Cardiac septum (tissue), 1 donor: ENCODE measurements around the gene SLC35C1. TPM values are rescaled to one million over a fixed set of nuclear protein-coding genes. Genes with fewer than 3 reads are reported as not detected.
A peak's percentile ranks its signal among the peaks of the same experiment; 100 is the strongest.

ENCODE experiments used
- DNase-seq: peaks from one replicate; pipeline ENCODE4 v3.0.0-alpha.2; 2020; ENCODE audit warnings: low spot score
- intact Hi-C: fragments of 100-400 bp; cut with DNase I; formaldehyde crosslinking; loops from one replicate; pipeline ENCODE4 v1.14.0; 2022
- total RNA-seq: library from RNA; stranded (reverse); fragmentation: NEBNext Ultra II Directional; extraction: Animal tissue kit (Norgen Biotek cat#: 25700); gene quantifications from one replicate; pipeline ENCODE4 v1.2.1, GENCODE V29; 2021
- donor health status: DM: no; HTN: no; CAD: no.

The SLC35C1 gene
- total RNA-seq, 1 donor from 2014 or later, result 7.5 TPM

GRCh38 chr11:45856044-45856468 is 51.1 kb downstream of the SLC35C1 start:
- intact Hi-C loops, result no loop called here
- DNase-seq, result no peak

GRCh38 chr11:45857961-45858474 is 53.1 kb downstream of the SLC35C1 start:
- intact Hi-C loops, result no loop called here

GRCh38 chr11:45858751-45859398 is 53.9 kb downstream of the SLC35C1 start:
- intact Hi-C loops, result no loop called here
- no peak for DNase-seq

More at GRCh38 chr11:45857961-45858474, 53.1 kb downstream of the SLC35C1 start:
- no peak for DNase-seq

- intact Hi-C loops, result no loop called here
These were observed 54.8 kb downstream of the SLC35C1 start for GRCh38 chr11:45859661-45860140.

GRCh38 chr11:45860348-45860747 is 55.4 kb downstream of the SLC35C1 start:
- intact Hi-C loops, result no loop called here

More at GRCh38 chr11:45859661-45860140, 54.8 kb downstream of the SLC35C1 start:
- peak; percentile 94 for DNase-seq

GRCh38 chr11:45860764-45861510 is 56.0 kb downstream of the SLC35C1 start:
- DNase-seq, result no peak
- intact Hi-C loops, result no loop called here

More at GRCh38 chr11:45860348-45860747, 55.4 kb downstream of the SLC35C1 start:
- no peak for DNase-seq

Other genes starting within 250 kb of the SLC35C1 start
- gene CHST1, start 139.5 kb upstream of the SLC35C1 start, total RNA-seq, result 2.6 TPM
- 49.6 TPM for gene CRY2, start 42.3 kb downstream of the SLC35C1 start, total RNA-seq
- gene MAPK8IP1, start 80.5 kb downstream of the SLC35C1 start, total RNA-seq, result 7.5 TPM
- 0.54 TPM for gene FREY1, start 102.1 kb downstream of the SLC35C1 start, total RNA-seq
- gene PEX16, start 112.7 kb downstream of the SLC35C1 start, total RNA-seq, result 13.0 TPM
- not detected for gene LARGE2, start 117.5 kb downstream of the SLC35C1 start, total RNA-seq